LNCaP clone FGC (cell line): ENCODE measurements around the gene SIVA1.

Experiments
- DNase-seq: peaks from one replicate; pipeline ENCODE4 v3.0.0-alpha.2; 2011; ENCODE audit warnings: low read depth
- H3K4me3 ChIP-seq: 2 replicates; pipeline ENCODE4 v1.5.1; 2011; ENCODE audit warnings: mild to moderate bottlenecking, low read depth, low read length, control low read depth
- TF ChIP-seq, protein P1 (sequence below): IDR thresholded peaks from 2 replicates; pipeline ENCODE4 v1.5.1; 2012; ENCODE audit warnings: mild to moderate bottlenecking; ENCODE audit not compliant: control insufficient read depth, insufficient read depth; ENCODE audit errors: extremely low read depth

SIVA1 gene

DNA sequence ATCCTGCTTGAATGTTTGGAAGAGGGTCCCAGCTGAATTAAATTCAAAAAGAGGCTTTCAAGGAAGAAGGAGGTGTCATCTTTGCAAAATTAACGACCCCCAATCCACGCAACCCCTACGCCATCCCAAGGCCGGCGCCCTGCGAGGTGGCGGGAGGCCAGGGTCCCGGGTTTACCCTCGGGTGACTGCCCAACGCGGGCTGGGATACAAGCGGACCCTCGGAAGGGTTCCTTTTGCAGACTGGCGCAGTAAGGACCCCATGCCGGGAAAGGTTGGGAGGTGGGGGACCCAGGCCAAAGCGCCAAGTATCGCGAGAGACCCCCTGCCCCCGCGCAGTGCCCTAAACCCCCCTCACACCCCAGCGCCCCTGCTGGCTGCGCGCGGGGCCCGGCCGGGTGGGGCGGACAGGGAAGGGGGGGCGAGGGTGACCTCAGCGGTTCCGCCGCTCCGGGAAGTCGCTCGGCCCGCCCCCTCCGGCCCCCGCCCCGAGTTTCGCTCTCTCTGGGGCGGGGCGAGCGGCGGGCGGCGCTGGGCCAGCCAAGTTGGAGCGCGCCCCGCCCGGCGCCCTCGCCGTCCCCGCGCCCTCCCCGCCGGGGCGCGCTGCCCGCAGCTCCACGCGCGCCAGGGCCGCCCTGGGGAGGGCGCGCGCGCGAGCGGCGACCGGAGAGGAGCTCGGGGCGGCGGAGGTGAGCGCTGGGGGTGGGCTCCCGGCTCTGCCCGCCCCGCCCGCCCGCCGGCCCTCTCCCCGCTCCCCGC lies 47.2 kb downstream of the SIVA1 start:
- peak overlapping the region; percentile 55 for H3K4me3 ChIP-seq

DNA sequence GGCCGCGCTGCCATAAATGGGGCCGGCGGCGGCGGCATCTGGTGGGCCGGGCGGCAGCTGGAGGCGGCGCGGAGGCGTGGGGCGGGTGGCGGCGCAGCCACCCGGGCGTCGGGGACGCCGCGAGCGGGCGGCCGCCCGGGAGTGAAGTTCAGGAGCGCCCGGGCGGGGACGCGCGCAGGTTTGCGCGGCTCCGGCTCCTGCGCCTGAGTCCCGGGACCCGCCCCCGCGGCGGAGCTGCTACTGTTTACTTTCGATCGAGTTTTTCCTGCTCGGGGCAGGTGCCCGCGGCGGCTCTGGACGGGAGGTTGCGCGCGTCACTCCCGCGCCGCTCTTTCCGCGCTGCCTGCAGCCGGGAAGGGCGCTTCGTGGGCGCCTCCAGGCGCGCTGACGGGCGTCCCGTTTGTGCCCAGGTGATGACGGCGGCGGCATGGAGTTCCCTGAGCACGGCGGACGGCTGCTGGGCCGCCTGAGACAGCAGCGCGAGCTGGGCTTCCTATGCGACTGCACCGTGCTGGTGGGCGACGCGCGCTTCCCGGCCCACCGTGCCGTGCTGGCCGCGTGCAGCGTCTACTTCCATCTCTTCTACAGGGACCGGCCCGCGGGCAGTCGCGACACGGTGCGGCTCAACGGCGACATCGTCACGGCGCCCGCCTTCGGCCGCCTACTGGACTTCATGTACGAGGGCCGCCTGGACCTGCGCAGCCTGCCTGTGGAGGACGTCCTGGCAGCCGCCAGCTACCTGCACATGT lies 48.0 kb downstream of the SIVA1 start, which contains the start of gene ZBTB42:
TSS of gene ZBTB42 (plus strand) at position 331 of the 749 bp plus-strand sequence. CDS start at position 428, 97 bp downstream.
- H3K4me3 ChIP-seq = peak within 1 kb of the TSS; percentile 63
- TF ChIP-seq, protein P1, sequence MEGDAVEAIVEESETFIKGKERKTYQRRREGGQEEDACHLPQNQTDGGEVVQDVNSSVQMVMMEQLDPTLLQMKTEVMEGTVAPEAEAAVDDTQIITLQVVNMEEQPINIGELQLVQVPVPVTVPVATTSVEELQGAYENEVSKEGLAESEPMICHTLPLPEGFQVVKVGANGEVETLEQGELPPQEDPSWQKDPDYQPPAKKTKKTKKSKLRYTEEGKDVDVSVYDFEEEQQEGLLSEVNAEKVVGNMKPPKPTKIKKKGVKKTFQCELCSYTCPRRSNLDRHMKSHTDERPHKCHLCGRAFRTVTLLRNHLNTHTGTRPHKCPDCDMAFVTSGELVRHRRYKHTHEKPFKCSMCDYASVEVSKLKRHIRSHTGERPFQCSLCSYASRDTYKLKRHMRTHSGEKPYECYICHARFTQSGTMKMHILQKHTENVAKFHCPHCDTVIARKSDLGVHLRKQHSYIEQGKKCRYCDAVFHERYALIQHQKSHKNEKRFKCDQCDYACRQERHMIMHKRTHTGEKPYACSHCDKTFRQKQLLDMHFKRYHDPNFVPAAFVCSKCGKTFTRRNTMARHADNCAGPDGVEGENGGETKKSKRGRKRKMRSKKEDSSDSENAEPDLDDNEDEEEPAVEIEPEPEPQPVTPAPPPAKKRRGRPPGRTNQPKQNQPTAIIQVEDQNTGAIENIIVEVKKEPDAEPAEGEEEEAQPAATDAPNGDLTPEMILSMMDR = 0 out of 2 replicates have a peak, but pooled peaks have one; percentile 18
- DNase-seq = peak; percentile 82

More for the DNA sequence above, 47.2 kb downstream of the SIVA1 start:
- DNase-seq = no peak
- TF ChIP-seq, protein P1 = peak; percentile 39

DNA sequence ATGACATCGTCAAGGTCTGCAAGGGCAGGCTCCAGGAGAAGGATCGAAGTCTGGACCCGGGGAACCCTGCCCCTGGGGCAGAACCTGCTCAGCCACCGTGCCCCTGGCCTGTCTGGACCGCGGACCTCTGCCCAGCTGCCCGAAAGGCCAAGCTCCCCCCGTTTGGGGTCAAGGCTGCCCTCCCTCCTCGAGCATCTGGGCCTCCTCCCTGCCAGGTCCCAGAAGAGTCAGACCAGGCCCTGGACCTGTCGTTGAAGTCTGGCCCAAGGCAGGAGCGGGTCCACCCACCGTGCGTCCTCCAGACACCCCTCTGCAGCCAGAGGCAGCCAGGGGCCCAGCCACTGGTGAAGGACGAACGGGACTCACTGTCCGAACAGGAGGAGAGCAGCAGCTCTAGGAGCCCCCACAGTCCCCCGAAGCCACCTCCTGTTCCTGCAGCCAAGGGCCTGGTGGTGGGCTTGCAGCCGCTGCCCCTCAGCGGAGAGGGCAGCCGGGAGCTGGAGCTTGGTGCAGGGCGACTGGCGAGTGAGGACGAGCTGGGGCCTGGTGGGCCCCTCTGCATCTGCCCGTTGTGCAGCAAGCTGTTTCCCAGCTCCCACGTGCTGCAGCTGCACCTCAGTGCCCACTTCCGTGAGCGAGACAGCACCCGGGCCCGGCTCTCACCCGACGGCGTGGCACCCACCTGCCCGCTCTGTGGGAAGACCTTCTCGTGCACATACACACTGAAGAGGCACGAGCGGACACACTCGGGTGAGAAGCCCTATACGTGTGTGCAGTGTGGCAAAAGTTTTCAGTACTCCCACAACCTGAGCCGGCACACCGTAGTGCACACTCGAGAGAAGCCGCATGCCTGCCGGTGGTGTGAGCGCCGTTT lies 48.8 kb downstream of the SIVA1 start:
- peak overlapping the region; percentile 63 for H3K4me3 ChIP-seq
- TF ChIP-seq, protein P1 = no peak
- no peak for DNase-seq

DNA sequence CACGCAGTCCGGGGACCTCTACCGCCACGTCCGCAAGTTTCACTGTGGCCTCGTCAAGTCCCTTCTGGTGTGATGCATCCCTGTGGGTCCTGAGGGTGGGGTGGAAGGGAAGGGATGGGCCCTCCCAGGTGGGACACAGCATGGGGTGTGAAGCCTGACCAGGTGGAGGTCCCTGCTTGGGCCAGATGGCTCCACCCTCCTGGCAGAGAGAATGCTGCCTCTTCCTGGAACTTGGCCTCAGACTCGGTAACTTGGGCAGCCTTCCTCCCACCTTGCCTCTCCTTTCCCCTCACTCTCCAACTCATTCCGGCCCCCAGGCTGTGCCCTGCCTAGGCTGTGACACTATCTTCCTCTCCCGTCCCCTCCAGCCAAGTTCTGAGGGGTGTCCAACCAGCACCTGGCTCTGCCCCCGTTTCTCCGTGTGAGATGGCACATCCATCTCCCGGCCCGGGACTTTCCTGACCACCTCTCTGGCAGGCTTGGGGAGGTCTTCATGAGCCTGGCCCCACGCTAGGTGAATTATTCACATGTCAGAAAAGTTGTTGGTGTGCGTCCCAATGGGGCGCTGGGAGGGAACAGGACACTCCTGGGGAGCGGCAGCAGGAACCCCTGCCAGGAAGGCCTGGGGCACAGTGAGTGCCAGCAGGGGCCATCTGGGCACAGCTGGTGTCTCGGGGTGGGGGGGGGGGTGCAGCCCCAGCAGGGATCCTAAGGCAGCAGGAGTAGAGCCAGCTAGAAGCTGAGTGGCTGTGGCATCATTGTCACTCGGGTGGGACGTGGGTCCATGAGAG lies 49.6 kb downstream of the SIVA1 start:
- no peak for DNase-seq
- peak overlapping the region; percentile 63 for H3K4me3 ChIP-seq
- TF ChIP-seq, protein P1 = no peak

DNA sequence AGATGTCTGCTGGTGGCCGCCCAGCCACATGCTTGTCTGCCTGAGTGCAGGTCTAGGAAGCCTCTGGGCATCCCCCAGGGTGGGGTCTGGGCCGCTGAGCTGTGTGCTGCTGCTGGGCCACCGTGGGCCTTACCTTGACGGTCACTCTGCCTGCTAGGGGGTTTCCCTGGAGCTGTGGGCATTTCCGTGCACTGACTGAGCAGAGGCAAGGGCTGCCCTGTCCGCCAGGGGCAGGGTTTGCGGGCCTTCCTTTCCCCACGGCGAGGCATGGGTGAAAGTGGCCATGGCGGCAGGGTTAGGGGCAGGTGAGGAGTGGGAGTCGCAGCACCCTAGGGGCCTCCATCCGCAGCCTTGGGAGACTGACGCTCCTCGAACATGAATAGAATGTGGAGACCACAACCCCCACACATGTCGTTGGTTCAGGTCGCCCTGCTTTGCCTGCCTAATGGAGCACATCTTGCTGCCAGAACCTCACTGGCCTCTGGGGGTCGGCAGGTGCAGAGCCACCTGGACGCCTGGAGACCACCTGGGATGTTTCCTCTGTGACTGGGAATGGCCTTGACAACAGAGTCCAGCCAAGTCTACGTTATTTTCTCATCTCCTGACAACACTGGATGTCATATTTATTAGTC lies 50.4 kb downstream of the SIVA1 start:
- no peak for DNase-seq
- H3K4me3 ChIP-seq = peak overlapping the region; percentile 63
- TF ChIP-seq, protein P1 = no peak

DNA sequence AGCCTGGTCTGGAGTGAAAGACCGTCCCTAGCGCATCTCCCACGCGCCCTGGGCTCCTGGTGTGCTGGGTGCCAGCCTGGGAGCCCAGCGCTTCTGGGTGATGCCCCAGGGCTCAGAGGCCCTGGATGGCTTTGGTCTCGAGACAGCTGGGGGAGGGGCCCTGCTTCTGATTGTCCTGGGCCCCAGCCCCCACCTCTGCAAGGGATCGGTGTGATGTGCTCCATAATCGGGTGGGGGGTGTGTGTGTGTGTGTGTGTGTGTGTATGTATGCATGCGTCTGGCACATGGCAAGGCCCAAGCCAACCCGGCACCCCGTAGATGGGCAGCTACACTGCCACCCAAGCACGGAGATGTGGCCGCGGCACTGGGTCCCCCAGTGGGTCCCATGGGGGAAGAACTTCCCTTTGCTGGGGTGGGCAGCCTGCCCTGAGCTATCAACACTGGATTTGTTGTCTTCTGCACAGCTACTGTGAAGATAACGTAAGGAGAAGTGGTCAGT lies 51.0 kb downstream of the SIVA1 start:
- H3K4me3 ChIP-seq = no peak overlapping the region
- DNase-seq = no peak
- TF ChIP-seq, protein P1 = no peak
